Mononuclear cell (primary cell): ENCODE data around the gene NCCRP1. TPM values are rescaled to one million over a fixed set of nuclear protein-coding genes. Genes with fewer than 3 reads are reported as not detected.
"Not testable (repeated sequence)": the region's sequence is repeated elsewhere in the genome, so short reads cannot be mapped to it uniquely, and the experiment has no call there.

ENCODE experiments used
- H3K27me3 ChIP-seq: 2 replicates; pipeline ENCODE4 v1.6.0; 2011; ENCODE audit warnings: low read length, control low read depth; ENCODE audit not compliant: insufficient read depth
- H3K4me1 ChIP-seq: 2 replicates; pipeline ENCODE4 v1.5.1; 2011; ENCODE audit warnings: mild to moderate bottlenecking, low read length, control low read depth; ENCODE audit not compliant: insufficient read depth
- H3K4me3 ChIP-seq: 2 replicates; pipeline ENCODE4 v1.5.1; 2011; ENCODE audit warnings: mild to moderate bottlenecking, low read length, moderate library complexity
- H3K9me3 ChIP-seq: 2 replicates; pipeline ENCODE4 v1.5.1; 2011; ENCODE audit warnings: low read depth, mild to moderate bottlenecking, control low read depth, low read length
- total RNA-seq: library from RNA; depleted of rRNA; stranded (reverse); fragments of >200 nt; gene quantifications from one replicate; pipeline ENCODE4 v1.2.3, GENCODE V29; 2012

NCCRP1 gene
- total RNA-seq, 1 donor = not detected

DNA sequence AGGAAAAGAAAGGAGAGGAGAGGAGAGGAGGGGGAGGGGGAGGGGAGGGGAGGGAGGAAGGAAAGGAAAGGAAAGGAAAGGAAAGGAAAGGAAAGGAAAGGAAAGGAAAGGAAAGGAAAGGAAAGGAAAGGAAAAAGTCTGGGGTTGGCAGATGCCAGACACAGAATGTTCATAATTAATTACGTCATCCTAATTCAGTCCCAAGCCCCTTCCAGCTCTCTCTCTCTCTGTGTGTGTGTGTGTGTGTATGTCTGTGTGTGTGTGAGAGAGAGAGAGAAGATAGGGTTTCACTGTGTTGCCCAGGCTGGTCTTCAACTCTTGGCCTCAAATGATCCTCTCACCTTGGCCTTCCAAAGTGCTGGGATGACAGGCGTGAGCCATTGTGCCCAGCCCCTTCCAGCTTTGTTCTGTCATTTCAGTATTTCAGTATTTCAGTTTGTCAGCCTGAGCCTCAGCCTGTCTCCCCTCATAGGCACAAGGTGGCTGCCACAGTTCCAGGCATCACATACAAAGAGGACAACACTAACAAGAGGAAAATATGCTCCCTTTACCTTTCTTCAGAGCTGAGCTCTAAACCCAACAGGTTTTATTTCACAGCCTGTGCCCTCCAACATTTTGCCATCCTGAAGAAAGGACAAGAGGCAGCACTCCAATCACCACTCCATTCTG, 33.5 kb downstream of the NCCRP1 start:
- no peak overlapping the region for H3K4me3 ChIP-seq
- H3K27me3 ChIP-seq = no peaks in the 10 kb centered on the region
- no peaks in the 10 kb centered on the region for H3K9me3 ChIP-seq
- no peaks in the 10 kb centered on the region for H3K4me1 ChIP-seq

GRCh38 chr19:39232708-39233107, 35.9 kb downstream of the NCCRP1 start:
- no peak overlapping the region for H3K4me3 ChIP-seq
- H3K27me3 ChIP-seq = no peaks in the 10 kb centered on the region
- no peaks in the 10 kb centered on the region for H3K9me3 ChIP-seq
- H3K4me1 ChIP-seq = peaks cover 10% of the 10 kb centered on the region

DNA sequence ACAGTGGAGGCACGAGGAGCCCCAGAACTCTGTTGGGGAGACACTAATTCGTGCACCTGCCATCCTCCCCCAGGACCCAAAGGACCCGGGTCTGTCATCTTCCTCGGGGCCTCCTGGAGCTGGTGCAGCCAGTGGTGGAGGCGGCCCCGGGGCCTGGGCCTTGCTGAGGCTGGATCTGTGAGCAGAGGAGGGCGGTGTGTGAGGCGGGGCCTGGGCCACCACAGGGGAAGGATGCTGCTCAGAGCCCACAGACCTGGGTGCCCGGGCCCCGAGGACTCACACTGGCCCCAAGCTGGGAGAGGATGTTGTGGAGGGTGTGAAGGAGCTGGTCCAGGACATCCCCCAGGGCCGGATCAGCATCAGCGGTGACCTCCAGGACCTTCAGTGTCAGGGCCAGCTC, 39.8 kb downstream of the NCCRP1 start:
- Histone ChIP-seq H3K9me3 (no peaks in the 10 kb centered on the region), H3K27me3 (no peaks in the 10 kb centered on the region), H3K4me3 (no peak overlapping the region), H3K4me1 (peaks cover 15% of the 10 kb centered on the region)

- no peak overlapping the region for H3K4me3 ChIP-seq
- H3K27me3 ChIP-seq = no peaks in the 10 kb centered on the region
- H3K9me3 ChIP-seq = no peaks in the 10 kb centered on the region
- H3K4me1 ChIP-seq = peaks cover 15% of the 10 kb centered on the region
Measured at GRCh38 chr19:39237200-39238184, 40.7 kb downstream of the NCCRP1 start.

GRCh38 chr19:39238209-39238608, 41.4 kb downstream of the NCCRP1 start:
- Histone ChIP-seq H3K4me3 (no peak overlapping the region), H3K27me3 (no peaks in the 10 kb centered on the region), H3K4me1 (peaks cover 15% of the 10 kb centered on the region), H3K9me3 (no peaks in the 10 kb centered on the region)

DNA sequence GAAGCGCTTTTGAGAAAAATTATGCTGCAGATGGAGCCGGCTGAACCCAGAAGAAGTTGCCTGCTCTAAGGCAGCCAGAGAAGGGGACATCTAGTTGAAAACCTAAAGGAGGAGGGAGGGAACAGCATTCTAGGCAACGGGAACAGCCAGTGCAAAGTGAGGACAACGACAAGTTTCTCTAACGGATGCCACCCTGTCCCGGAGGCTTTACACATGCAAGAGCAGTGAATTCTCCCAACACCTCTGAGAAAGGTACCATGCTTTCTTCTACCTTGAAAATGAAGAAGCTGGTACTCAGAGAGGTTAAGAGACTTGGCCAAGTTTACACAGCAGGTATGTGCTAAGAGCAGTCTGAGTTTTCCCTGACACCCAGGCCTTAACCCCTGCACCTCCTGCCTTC, 42.2 kb downstream of the NCCRP1 start:
- Histone ChIP-seq H3K9me3 (no peaks in the 10 kb centered on the region), H3K4me3 (no peak overlapping the region), H3K27me3 (no peaks in the 10 kb centered on the region), H3K4me1 (peaks cover 15% of the 10 kb centered on the region)

GRCh38 chr19:39240421-39240820, 43.7 kb downstream of the NCCRP1 start:
- Histone ChIP-seq H3K27me3 (no peaks in the 10 kb centered on the region), H3K4me1 (peaks cover 15% of the 10 kb centered on the region), H3K4me3 (no peak overlapping the region), H3K9me3 (no peaks in the 10 kb centered on the region)

- not testable (repeated sequence) for H3K4me3 ChIP-seq, H3K9me3 ChIP-seq, H3K27me3 ChIP-seq, H3K4me1 ChIP-seq
Measured at GRCh38 chr19:39243741-39244140, 47.0 kb downstream of the NCCRP1 start.

DNA sequence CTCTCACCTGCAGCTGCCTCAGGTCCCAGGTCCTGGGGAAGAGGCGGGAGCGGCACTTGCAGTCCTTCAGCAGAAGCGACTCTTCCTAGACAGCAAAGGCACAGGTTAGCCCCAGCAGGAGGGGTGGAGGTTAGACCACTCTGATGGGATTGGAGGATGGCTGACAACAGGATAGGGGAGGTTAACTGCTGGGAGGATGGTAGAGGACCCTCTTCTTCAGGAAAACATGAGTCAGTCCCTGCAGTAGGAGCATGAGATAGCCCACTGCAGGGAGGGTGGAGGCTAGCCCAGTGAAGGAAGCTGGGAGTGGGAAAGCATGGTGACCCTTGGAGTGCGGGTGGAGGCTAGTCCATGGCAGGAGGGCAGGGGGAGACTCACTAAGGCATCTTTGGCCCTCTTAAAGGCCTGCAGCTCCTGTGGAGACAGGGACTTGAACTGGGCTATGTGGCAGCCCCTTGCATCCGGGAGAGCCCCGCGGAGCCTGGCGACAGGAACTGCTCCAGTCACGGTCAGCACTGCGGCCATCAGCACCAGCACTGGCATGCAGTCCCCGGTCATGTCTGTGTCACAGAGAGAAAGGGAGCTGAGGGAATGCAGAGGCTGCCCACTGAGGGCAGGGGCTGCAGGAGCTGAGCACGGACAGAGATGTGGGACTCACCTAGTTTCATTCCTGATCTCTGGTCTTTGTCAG, 47.8 kb downstream of the NCCRP1 start, which contains the start of gene IFNL3:
Gene IFNL3 (minus strand): TSS at position 597 of the 691 bp plus-strand sequence. CDS start 39 bp downstream, at position 558.
- H3K4me1 ChIP-seq, H3K27me3 ChIP-seq, H3K9me3 ChIP-seq, H3K4me3 ChIP-seq: not testable (repeated sequence)

- H3K4me1 ChIP-seq, H3K27me3 ChIP-seq, H3K4me3 ChIP-seq, H3K9me3 ChIP-seq: not testable (repeated sequence)
Measured at GRCh38 chr19:39245166-39245565, 48.4 kb downstream of the NCCRP1 start.

DNA sequence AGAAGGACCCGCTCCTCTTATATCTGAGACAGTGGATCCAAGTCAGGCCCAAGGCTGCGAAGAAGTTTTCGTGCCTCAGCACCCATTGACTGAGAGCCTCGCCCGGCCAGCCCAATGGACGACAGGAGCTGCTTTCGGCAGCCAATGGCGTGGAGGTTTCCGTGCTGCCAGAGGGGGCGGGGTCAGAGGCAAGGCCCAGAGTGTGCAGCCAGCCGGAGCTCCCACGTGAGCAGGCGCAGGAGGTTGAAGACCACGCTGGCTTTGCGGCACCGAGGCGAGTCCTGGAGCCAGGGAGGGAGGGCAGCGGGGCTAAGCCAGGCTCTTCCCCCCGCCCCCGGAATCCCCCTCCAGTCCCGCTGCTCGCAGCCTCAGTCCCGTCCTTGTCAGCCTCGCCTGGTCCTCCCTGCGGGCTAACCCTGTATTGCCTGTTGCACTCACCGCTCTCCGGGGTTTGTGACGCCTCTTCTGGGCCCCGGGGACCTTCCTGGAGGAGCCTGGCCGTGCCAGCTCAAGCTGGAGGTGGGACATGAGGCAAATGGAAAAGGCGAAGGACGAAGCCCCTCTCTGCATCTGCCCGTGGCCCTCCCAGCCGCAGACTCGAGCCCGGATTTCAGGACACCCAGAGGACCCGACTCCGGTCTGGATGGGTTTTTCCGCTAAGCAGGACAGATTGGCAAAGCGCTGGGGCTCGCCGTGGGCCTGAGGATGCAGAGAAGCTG, 50.3 kb downstream of the NCCRP1 start:
- Histone ChIP-seq H3K4me1 (no peaks in the 10 kb centered on the region), H3K4me3 (no peak overlapping the region), H3K27me3 (peaks cover 9% of the 10 kb centered on the region), H3K9me3 (no peaks in the 10 kb centered on the region)

DNA sequence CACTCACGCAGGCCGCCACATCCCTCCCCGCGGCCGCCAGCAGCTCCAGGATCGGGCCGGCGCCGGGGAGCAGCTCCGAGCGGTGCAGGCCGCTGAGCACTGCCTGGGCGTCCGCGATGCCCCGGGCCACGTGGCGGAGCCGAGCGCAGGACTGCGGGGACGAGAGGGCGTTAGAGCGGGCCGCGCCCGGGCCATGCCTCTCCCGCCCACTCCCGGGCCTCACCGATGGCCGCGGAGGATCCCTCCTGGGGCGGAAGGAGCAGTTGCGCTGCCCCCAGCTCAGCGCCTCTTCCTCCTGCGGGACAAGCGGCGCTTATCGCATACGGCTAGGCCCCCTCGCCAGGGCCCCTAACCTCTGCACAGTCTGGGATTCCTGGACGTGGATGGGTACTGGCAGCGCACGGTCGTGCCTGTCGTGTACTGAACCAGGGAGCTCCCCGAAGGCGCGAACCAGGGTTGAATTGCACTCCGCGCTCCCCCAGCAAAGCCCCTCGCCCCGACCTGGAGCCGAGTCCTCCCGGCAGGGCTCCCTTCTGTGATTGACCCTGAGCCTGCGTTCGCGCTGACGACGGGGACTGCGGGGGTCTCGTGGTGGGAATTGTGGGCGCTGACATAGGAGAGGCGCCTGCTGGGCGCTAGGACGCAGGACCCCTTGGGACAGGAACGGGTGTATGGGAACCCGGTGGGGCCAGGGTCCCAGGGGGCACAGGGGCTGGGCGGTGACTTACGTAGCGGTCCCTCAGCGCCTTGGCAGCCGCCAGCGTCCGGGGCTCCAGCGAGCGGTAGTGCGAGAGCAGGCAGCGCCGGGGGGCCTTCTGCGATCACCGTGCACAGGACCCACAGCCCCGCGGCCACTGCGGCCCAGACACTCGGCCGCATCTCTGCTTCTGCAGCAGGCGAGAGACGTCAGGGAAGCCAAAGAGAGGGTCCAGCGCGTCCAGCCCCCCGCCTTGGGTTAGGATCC, 51.2 kb downstream of the NCCRP1 start:
- H3K4me1 ChIP-seq = no peaks in the 10 kb centered on the region
- peaks cover 9% of the 10 kb centered on the region for H3K27me3 ChIP-seq
- no peak overlapping the region for H3K4me3 ChIP-seq
- H3K9me3 ChIP-seq = no peaks in the 10 kb centered on the region

GRCh38 chr19:39248806-39249205, 52.0 kb downstream of the NCCRP1 start, which contains the start of gene IFNL4:
Gene IFNL4, minus strand, starts transcription at chr19:39248856.
- Histone ChIP-seq H3K9me3 (no peaks in the 10 kb centered on the region), H3K27me3 (peaks cover 9% of the 10 kb centered on the region), H3K4me1 (no peaks in the 10 kb centered on the region), H3K4me3 (no peak within 1 kb of the TSS)

DNA sequence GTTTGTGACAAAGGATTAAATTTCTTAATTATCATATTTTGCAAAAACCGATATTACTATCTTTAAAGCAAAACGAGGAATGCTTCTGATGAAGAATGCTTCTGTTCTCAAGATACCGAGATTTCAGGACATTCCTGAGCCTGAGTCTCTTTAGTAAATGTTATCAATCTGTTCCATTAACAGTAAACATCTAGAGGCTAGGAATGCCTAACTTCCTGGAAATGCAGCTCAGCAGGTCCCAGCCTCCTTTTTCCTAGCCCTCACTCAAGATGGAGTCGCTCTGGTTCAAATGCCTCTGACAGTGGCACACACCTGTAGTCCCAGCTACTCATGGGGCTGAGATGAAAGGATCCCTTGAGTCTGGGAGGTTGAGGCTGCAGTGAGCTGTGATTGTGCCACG, 54.3 kb downstream of the NCCRP1 start:
- no peaks in the 10 kb centered on the region for H3K9me3 ChIP-seq
- no peaks in the 10 kb centered on the region for H3K4me1 ChIP-seq
- peaks cover 9% of the 10 kb centered on the region for H3K27me3 ChIP-seq
- no peak overlapping the region for H3K4me3 ChIP-seq
